GM19025 (cell line): ENCODE measurements around the gene XK.
A peak's percentile ranks its signal among the peaks of the same experiment; 100 is the strongest.
"Not testable (repeated sequence)": the region's sequence is repeated elsewhere in the genome, so short reads cannot be mapped to it uniquely, and the experiment has no call there.

Experiments
- ATAC-seq: cut with Tn5 transposase; IDR thresholded peaks from one replicate; pipeline ENCODE4 v1.9.1; 2021; ENCODE audit warnings: mild to moderate bottlenecking, low read depth, moderate library complexity; ENCODE audit not compliant: unreplicated experiment

The XK gene

GRCh38 chrX:37752281-37752680, 66.7 kb downstream of the XK start:
- no peak for ATAC-seq

- ATAC-seq: no peak
Measured at GRCh38 chrX:37752936-37753335, 67.3 kb downstream of the XK start.

- ATAC-seq: no peak
Measured at GRCh38 chrX:37753384-37753783, 67.8 kb downstream of the XK start.

GRCh38 chrX:37754516-37754915, 68.9 kb downstream of the XK start:
- ATAC-seq: peak; percentile 16

GRCh38 chrX:37755025-37755424, 69.4 kb downstream of the XK start:
- ATAC-seq: peak; percentile 90

- ATAC-seq: no peak
Measured at GRCh38 chrX:37757082-37757481, 71.5 kb downstream of the XK start.

GRCh38 chrX:37759351-37759750, 73.8 kb downstream of the XK start:
- no peak for ATAC-seq

GRCh38 chrX:37759878-37760418, 74.4 kb downstream of the XK start:
- no peak for ATAC-seq

GRCh38 chrX:37763400-37763799, 77.8 kb downstream of the XK start:
- ATAC-seq: no peak

GRCh38 chrX:37765507-37765906, 79.9 kb downstream of the XK start:
- no peak for ATAC-seq

GRCh38 chrX:37767430-37767829, 81.8 kb downstream of the XK start:
- ATAC-seq: no peak

- not testable (repeated sequence) for ATAC-seq
Measured at GRCh38 chrX:37768866-37769265, 83.3 kb downstream of the XK start.

- ATAC-seq: peak; percentile 62
Measured at GRCh38 chrX:37776283-37776986, 90.8 kb downstream of the XK start.

GRCh38 chrX:37776987-37777325, 91.4 kb downstream of the XK start:
- peak; percentile 17 for ATAC-seq

- peak; percentile 35 for ATAC-seq
Measured at GRCh38 chrX:37779857-37780256, 94.3 kb downstream of the XK start, which contains the start of gene CYBB. CYBB (plus strand) TSS chrX:37780059; CDS start chrX:37780078, 19 bp downstream.

- ATAC-seq: no peak
Measured at GRCh38 chrX:37781081-37781480, 95.5 kb downstream of the XK start.
